ENCODE data around the gene PHF1.

PHF1 gene

GRCh38 chr6:33433544-33434191 is 22.9 kb downstream of the PHF1 start:
- DNase-seq = no peak

- no peak for DNase-seq
These were observed 24.1 kb downstream of the PHF1 start for GRCh38 chr6:33434961-33435360.

- no peak for DNase-seq
These were observed 26.9 kb downstream of the PHF1 start for GRCh38 chr6:33437666-33438065.

GRCh38 chr6:33438978-33439594 is 28.3 kb downstream of the PHF1 start:
- no peak for DNase-seq

- DNase-seq = no peak
These were observed 29.3 kb downstream of the PHF1 start for GRCh38 chr6:33439956-33440648.

- DNase-seq = no peak
These were observed 30.0 kb downstream of the PHF1 start for GRCh38 chr6:33440649-33441309.

GRCh38 chr6:33441457-33441856 is 30.6 kb downstream of the PHF1 start:
- no peak for DNase-seq

GRCh38 chr6:33442283-33442682 is 31.5 kb downstream of the PHF1 start:
- DNase-seq = no peak

GRCh38 chr6:33443025-33443424 is 32.2 kb downstream of the PHF1 start:
- no peak for DNase-seq

GRCh38 chr6:33443619-33444504 is 33.0 kb downstream of the PHF1 start:
- DNase-seq = no peak

- DNase-seq = no peak
These were observed 34.3 kb downstream of the PHF1 start for GRCh38 chr6:33445119-33445603.

- DNase-seq = no peak
These were observed 35.5 kb downstream of the PHF1 start for GRCh38 chr6:33446356-33446755.

GRCh38 chr6:33450434-33450833 is 39.6 kb downstream of the PHF1 start:
- no peak for DNase-seq

- no peak for DNase-seq
These were observed 40.8 kb downstream of the PHF1 start for GRCh38 chr6:33451606-33452005.

- DNase-seq = no peak
These were observed 41.7 kb downstream of the PHF1 start for GRCh38 chr6:33452496-33452895.

- DNase-seq = no peak
These were observed 42.7 kb downstream of the PHF1 start for GRCh38 chr6:33453393-33454008.

- DNase-seq = peak; percentile 93
These were observed 43.5 kb downstream of the PHF1 start, which contains the start of gene ZBTB9 for GRCh38 chr6:33454009-33454946. Gene ZBTB9 (plus strand): TSS chr6:33454576. CDS start chr6:33455101, 525 bp downstream.

- no peak for DNase-seq
These were observed 44.2 kb downstream of the PHF1 start for GRCh38 chr6:33455051-33455450.

GRCh38 chr6:33456156-33456555 is 45.3 kb downstream of the PHF1 start:
- DNase-seq = no peak

GRCh38 chr6:33458676-33459075 is 47.9 kb downstream of the PHF1 start:
- DNase-seq = no peak

GRCh38 chr6:33459226-33459625 is 48.4 kb downstream of the PHF1 start:
- DNase-seq = no peak
